ENCODE measurements around the gene GPR3. TPM values are rescaled to one million over a fixed set of nuclear protein-coding genes. Genes with fewer than 3 reads are reported as not detected.

The GPR3 gene
- polyA plus RNA-seq, 2 of the 4 experiments (the other 2 are of a cell fraction): 0.76 to 1.7 TPM

GRCh38 chr1:27394925-27395324, 2.5 kb downstream of the GPR3 start (continued):
- no peak for TF ChIP-seq MAZ (IDR thresholded peaks at IDR 0.05; ENCODE audit: borderline replicate concordance, low read depth, low read length)
- TF ChIP-seq HEYL (CRISPR knock-in tag; IDR thresholded peaks at IDR 0.05): no peak
- no peak for TF ChIP-seq E2F6 (IDR thresholded peaks at IDR 0.05; ENCODE audit: borderline replicate concordance, low read depth)
- no peak for TF ChIP-seq EP300 (IDR thresholded peaks at IDR 0.05)

- Histone ChIP-seq H3K4me3 (no peak overlapping the region), H3K4me1 (peaks cover 27% of the 10 kb centered on the region), H3K4me2 (no peak overlapping the region), H3K9me3 (no peaks in the 10 kb centered on the region), H3K27ac (peak overlapping the region in 1 of 2 experiments; percentile 52; a peak in 2 of 6 replicates)
- peak; percentile 71 for TF ChIP-seq SMC3 (IDR thresholded peaks at IDR 0.05)
- peak; percentile 76 to 77 for TF ChIP-seq RAD21 (conservative IDR thresholded peaks at IDR 0.05 in 1 of 2, IDR thresholded peaks at IDR 0.05 in 1 of 2)
- no peak for TF ChIP-seq BCL3 (IDR thresholded peaks at IDR 0.05)
- TF ChIP-seq PHF8 (IDR thresholded peaks at IDR 0.05; ENCODE audit: borderline replicate concordance, low read depth): no peak
- TF ChIP-seq REST (IDR thresholded peaks at IDR 0.05): no peak
- no peak for TF ChIP-seq ZFP36 (IDR thresholded peaks at IDR 0.05; ENCODE audit: borderline replicate concordance, partially characterized antibody)
- peak; percentile 77 for TF ChIP-seq CTCF (IDR thresholded peaks at IDR 0.05)
- no peak for TF ChIP-seq TFCP2L1 (CRISPR knock-in tag; IDR thresholded peaks at IDR 0.05)
- no peak for TF ChIP-seq HDAC2 (IDR thresholded peaks at IDR 0.05)
- no peak for TF ChIP-seq FOXS1 (CRISPR knock-in tag; IDR thresholded peaks at IDR 0.05)
- no peak for TF ChIP-seq RFX5 (IDR thresholded peaks at IDR 0.05)
- no peak for TF ChIP-seq CHD2 (IDR thresholded peaks at IDR 0.05; ENCODE audit: low read length, partially characterized antibody)
- peak; percentile 55 for DNase-seq (ENCODE audit: low read depth in 1 of 2, low spot score in 1 of 2)
- ChIA-PET CTCF (interaction anchor here (0.6 to 9.6 kb wide), 30 partner anchors 10 to 448 kb away, joined by 3 to 158 read pairs (median 5); partner anchors contain the start of gene MAP3K6), POLR2A (interaction anchor here (1.8 kb wide), 1 partner anchor 30 kb away, joined by 13 read pairs; the partner anchor contains the start of gene MAP3K6)
- peak; percentile 44 to 63; a peak in 4 of 6 replicates for ATAC-seq
- under 1% methylated on average over 9 of the region's 10 CpGs for WGBS (ENCODE audit: missing lambda C conversion rate)
- no peak for FAIRE-seq
Observed at GRCh38 chr1:27395441-27396195, 3.2 kb downstream of the GPR3 start.

Measured in A549 (cell line).